Measurements from ENCODE around the gene PCBP2.
"Not testable (repeated sequence)": the region's sequence is repeated elsewhere in the genome, so short reads cannot be mapped to it uniquely, and the experiment has no call there.

DNA sequence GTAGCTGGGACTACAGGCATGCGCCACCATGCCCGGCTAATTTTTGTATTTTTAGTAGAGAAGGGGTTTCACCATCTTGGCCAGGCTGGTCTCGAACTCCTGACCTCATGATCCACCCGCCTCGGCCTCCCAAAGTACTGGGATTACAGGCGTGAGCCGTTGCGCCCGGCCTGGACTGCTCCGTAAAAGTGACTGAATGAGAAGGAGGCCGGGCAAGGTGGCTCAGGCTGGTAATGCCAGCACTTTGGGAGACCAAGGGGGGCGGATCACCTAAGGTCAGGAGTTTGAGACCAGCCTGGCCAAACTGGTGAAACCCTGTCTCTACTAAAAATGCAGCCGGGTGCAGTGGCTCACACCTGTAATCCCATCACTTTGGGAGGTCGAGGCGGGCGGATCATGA is 49.6 kb upstream of the PCBP2 start:
- TF ChIP-seq POLR2AphosphoS5 (IDR thresholded peaks at IDR 0.05): not testable (repeated sequence)
- TF ChIP-seq, protein P1, sequence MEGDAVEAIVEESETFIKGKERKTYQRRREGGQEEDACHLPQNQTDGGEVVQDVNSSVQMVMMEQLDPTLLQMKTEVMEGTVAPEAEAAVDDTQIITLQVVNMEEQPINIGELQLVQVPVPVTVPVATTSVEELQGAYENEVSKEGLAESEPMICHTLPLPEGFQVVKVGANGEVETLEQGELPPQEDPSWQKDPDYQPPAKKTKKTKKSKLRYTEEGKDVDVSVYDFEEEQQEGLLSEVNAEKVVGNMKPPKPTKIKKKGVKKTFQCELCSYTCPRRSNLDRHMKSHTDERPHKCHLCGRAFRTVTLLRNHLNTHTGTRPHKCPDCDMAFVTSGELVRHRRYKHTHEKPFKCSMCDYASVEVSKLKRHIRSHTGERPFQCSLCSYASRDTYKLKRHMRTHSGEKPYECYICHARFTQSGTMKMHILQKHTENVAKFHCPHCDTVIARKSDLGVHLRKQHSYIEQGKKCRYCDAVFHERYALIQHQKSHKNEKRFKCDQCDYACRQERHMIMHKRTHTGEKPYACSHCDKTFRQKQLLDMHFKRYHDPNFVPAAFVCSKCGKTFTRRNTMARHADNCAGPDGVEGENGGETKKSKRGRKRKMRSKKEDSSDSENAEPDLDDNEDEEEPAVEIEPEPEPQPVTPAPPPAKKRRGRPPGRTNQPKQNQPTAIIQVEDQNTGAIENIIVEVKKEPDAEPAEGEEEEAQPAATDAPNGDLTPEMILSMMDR (IDR thresholded peaks at IDR 0.05): not testable (repeated sequence)

Data from gastroesophageal sphincter (tissue), 3 donors.